Measurements from ENCODE around the gene UBE2D2.
"Not testable (repeated sequence)": the region's sequence is repeated elsewhere in the genome, so short reads cannot be mapped to it uniquely, and the experiment has no call there.

DNA sequence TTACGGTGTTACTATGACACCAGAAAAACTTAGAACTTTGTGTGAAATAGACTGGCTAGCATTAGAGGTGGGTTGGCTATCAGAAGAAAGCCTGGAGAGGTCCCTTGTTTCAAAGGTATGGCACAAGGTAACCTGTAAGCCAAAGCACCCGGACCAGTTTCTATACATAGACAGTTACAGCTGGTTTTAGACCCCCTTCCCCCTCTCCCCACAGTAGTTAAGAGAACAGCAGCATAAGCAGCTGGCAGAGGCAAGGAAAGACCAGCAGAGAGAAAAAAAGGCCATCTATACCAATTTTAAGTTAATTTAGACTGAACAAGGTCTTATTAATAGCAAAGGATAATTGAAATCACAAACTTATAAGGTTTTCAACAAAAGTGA is 34.1 kb upstream of the UBE2D2 start:
- TF ChIP-seq, protein P1, sequence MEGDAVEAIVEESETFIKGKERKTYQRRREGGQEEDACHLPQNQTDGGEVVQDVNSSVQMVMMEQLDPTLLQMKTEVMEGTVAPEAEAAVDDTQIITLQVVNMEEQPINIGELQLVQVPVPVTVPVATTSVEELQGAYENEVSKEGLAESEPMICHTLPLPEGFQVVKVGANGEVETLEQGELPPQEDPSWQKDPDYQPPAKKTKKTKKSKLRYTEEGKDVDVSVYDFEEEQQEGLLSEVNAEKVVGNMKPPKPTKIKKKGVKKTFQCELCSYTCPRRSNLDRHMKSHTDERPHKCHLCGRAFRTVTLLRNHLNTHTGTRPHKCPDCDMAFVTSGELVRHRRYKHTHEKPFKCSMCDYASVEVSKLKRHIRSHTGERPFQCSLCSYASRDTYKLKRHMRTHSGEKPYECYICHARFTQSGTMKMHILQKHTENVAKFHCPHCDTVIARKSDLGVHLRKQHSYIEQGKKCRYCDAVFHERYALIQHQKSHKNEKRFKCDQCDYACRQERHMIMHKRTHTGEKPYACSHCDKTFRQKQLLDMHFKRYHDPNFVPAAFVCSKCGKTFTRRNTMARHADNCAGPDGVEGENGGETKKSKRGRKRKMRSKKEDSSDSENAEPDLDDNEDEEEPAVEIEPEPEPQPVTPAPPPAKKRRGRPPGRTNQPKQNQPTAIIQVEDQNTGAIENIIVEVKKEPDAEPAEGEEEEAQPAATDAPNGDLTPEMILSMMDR (IDR thresholded peaks at IDR 0.05) = not testable (repeated sequence)
- TF ChIP-seq ZFX (IDR thresholded peaks at IDR 0.05; ENCODE audit: borderline replicate concordance) = not testable (repeated sequence)
